TTC549 (cell line): Measurements from ENCODE around the gene RNF17.
A peak's percentile ranks its signal among the peaks of the same experiment; 100 is the strongest.
"Not testable (repeated sequence)": the region's sequence is repeated elsewhere in the genome, so short reads cannot be mapped to it uniquely, and the experiment has no call there.

Experiments
- FAIRE-seq: peaks from 2 replicates; lab custom pipeline; 2012; peaks lifted over from hg19 to GRCh38; lab: Jason Lieb, UNC

The RNF17 gene

DNA sequence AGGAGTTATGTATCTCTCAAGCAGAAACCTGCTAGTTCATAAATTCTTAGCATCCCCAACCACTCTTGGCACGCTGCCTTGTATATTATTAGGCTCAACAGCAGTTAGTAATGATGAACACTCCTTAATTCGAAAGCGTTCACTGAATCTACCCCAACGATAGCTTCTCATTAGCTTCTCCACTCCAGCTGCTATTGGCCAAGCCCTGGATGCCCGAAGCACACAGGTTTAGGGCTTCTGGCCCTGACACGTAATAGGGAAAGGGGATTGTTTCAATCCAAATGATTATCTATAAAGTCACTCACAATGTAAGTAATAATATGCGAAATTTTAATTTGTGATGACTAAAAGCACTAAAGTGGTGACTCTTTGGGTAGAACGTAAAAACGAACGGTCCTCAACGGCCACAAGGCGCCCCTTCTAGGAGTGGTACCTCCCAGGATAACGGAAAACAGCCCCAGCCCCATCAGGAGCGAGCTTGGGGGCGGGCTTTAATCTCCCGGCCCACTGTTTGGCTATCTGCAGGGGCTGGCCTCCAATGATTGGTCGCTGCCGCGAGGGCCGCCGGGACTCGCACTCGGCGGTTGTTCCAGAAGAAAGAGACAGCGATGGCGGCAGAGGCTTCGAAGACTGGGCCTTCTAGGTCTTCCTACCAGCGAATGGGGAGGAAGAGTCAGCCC lies at the start of gene RNF17:
TSS of gene RNF17 (plus strand) at position 574 of the 680 bp plus-strand sequence. CDS start at position 609, 35 bp downstream.
- no peak for FAIRE-seq

DNA sequence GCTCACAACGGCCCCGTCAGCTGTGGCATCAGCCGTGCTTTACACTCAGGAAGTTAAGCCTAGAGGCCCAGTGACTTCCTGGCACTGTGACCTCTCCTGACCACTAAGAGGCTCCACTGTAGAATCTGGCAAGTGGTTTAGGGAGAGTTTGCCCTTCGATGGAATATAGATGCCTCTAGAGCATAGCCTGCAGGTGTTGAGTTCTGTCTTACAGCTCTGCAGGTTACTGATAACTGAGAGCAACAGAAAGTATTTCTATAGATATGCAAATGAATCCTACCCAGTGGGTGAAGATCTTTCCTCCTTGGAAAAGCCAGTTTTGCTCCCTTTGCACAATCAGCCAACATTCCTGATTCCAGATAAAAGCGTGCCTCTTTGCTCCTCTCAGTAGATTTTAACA lies 48.0 kb upstream of the RNF17 start:
- FAIRE-seq: no peak

DNA sequence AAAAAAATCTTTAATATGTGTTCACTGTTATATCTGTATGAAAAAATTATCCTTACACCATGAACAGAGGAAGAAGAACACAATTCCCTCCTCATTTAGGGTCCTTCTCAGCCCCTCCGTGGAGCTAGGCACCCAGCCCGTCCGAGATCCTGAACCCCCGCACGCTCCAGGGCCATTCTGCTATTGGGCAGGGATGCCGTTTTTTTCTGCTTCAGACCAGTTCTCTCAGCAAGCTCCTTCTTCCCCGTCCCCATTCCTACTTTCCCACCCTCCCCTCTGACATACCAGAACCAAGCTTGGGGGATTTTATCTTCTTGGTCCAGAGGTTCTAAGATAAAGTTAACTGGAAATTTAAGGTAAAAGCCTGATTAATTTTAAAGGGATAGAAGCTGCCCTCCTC lies 47.5 kb upstream of the RNF17 start:
- FAIRE-seq: no peak

DNA sequence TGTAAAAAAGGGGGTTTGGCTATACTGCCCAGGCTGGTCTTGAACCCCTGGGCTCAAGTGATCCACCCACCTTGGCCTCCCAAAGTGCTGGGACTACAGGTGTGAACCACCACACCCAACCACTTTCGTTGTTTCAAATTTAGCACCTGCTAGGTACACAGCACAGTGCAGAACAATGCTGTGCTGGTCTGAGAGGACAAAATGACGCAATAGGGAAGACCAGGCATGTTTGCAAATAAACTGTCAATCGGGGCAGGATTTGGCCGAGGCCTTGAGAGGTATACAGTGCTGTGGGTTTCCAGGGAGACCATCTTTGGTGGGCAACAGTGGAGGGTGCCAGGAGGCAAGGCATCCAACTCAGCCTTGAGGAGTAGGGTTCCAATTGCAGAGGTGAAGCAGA lies 46.8 kb upstream of the RNF17 start:
- FAIRE-seq: no peak

DNA sequence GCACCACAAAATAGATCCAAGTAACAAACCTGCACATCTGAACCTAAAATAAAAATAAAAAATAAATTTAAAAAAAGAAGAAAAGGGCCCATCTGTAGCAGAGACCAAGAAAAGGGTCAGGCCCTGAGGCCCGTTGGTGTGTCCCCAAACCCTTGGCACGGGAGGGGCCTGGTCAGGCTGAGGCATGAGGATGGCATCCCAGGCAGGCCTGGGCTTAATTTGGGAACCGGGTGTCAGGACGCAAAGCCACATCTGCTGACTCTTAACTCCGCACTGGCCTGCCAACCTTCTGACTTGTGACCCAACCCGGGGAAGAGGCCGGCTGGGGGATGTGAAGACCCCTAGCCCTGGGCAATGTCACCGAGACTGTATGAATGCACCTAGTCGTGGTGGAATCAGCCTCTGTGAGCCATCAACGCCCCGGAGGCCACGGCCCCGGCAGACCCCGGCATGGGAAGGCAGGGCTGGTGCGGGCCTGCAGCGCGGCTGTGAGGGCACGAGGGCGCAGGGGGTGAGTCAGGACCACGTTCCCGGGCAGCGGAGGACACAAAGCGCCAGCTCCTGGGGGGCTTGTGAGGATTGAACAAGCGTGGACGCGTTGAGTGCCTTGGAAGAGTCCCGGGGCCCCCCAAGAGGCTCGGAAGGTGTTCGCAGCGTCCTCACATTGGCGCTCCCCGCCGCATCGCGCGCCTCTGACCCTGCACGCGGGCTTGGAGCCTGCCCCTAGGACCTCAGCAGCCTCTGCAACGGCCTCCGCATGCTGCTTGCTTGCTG lies 45.6 kb upstream of the RNF17 start:
- no peak for FAIRE-seq

GRCh38 chr13:24719139-24719538 lies 44.8 kb upstream of the RNF17 start:
- no peak for FAIRE-seq

- no peak for FAIRE-seq
Observed at GRCh38 chr13:24723206-24723605, 40.8 kb upstream of the RNF17 start.

DNA sequence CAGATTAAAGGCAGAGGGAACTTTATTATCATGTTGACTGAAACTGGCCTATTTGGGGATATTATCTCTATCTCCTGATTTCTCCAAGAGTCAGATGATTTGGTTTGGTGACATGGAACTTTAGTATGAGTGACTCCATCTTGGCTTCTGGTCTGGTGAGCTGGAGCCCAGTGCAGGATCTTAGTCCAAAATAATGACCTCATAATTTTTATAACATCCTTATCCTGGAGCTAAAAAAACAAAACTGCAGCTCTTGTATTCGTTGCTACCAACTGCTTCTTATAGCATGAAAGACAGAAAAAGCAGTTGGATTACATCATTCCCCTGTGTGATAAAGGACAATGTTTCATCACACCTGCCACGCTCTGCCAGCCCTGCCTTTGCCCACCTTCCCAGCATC lies 39.3 kb upstream of the RNF17 start:
- no peak for FAIRE-seq

GRCh38 chr13:24725379-24725778 lies 38.6 kb upstream of the RNF17 start:
- FAIRE-seq: no peak

GRCh38 chr13:24727731-24728601 lies 36.0 kb upstream of the RNF17 start:
- FAIRE-seq: peak; percentile 83

DNA sequence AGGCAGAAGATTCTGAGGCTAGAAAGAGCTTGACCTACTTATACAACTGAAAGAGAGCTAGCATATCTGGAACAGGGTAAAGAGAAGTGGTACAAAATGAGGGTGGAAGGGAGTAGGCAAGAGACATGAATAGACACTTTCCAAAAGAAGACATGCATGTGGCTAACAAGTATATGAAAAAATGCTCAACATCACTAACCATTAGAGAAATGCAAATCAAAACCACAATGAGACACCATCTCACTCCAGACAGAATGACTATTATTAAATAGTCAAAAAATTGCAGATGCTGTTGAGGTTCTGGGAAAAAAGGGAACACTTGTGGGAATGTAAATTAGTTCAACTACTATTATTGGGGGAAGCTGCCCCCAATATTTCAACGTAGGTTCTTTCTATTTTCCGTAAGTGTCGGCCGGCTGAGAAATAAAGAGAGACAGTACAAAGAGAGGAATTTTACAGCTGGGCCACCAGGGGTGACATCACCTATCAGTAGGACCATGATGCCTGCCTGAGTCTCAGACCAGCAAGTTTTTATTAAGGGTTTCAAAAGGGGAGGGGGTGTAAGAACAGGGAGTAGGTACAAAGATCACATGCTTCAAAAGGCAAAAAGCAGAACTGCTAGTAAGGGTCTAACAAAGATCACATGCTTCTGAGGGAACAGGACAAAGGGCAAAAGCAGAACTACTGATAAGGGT lies 32.9 kb upstream of the RNF17 start:
- not testable (repeated sequence) for FAIRE-seq

DNA sequence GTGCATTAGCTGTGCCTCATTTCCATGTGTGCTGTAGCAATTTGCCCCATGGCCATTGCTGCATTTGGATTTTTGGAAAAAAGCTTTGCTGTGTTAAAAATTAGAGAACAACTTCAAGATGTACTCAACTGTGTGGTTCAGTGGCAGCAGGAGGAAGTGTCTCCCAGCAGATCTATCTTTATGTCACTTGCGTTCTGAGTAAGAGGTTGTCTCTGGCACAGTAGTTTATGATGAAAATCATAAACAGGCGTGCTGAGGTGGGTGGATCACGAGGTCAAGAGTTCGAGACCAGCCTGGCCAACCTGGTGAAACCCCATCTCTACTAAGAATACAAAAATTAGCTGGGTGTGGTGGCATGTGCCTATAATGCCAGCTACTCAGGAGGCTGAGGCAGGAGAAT lies 29.0 kb upstream of the RNF17 start:
- FAIRE-seq: no peak

- FAIRE-seq: no peak
Observed at GRCh38 chr13:24737042-24737441, 26.9 kb upstream of the RNF17 start.

- FAIRE-seq: no peak
Observed at GRCh38 chr13:24738366-24738847, 25.6 kb upstream of the RNF17 start.

GRCh38 chr13:24740014-24740890 lies 23.7 kb upstream of the RNF17 start:
- no peak for FAIRE-seq

GRCh38 chr13:24741016-24741662 lies 22.8 kb upstream of the RNF17 start:
- no peak for FAIRE-seq

DNA sequence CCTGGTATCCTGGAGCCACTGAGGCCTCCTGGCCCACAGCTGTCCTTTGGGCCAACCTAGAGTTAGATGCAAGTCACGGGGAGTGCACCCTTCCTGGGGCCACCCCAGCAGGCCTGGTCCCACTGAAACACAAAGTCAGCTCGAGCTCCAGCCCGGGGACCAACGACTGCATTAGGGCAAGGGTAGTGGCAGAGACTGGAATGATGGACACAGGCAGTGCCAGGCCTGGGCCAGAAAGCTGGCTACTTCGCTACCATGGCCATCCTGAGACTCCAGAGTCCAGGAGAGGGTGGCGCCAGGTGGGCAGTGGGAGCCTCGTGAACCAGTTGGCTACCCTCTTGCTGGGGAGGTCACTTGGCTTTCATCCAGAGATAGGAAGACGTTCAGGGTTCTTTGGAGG lies 22.2 kb upstream of the RNF17 start:
- no peak for FAIRE-seq

DNA sequence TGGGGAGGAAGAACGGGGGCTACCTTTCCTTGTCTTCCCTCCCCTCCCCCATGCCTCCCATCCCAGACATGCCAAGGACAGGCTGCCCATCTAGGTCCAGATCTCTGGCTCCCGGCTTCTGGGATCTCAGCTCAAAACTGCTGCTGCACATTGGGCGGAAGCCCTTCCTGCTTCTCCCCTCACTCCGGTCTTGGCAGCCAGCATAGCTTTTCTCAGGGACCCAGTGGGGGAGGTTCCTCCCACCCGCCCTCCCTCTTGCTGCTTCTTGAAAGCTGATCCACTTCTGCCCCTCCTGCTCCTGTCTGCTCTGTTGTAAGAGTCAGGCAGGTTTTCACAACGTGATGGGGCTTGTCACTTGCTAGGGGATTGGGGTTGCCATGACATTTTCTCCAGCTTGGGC lies 21.7 kb upstream of the RNF17 start:
- FAIRE-seq: no peak

GRCh38 chr13:24742977-24743376 lies 21.0 kb upstream of the RNF17 start:
- no peak for FAIRE-seq

- no peak for FAIRE-seq
Observed at GRCh38 chr13:24744247-24744646, 19.7 kb upstream of the RNF17 start.

DNA sequence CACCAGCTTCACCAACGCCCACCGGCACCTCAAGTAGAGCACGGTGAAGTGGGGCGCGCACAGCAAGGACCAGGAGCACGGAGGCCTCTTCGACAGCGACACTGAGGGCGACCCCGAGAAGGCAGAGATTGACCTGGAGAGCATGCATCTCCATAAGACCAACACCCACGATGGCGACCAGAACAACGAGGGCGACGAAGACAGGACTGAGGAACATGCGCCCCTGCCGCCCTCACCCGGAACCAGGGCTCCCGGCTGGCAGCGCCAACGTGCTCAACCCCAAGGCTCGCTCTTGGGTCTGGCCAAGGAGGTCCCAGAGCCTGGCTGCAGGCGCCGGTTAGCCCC lies 18.5 kb upstream of the RNF17 start:
- FAIRE-seq: no peak
